Adrenal gland (tissue), 12 donors: ENCODE results near the gene FHIT. TPM values are rescaled to one million over a fixed set of nuclear protein-coding genes. Genes with fewer than 3 reads are reported as not detected.

Experiments
- DNase-seq, 7 donors: peaks; one replicate each; pipeline ENCODE4 v3.0.0-alpha.2; 2019 to 2020
- H3K27ac ChIP-seq, 5 donors: fragments of 200-600 bp; sonication (generic) in 4 of 5; 1 replicate in 3 of 5; 2 replicates in 2 of 5; pipeline versions ENCODE4 v1.5.1 to v1.8.0; 2016 to 2020; ENCODE audit warnings: mild to moderate bottlenecking in 1 of 5
- H3K27me3 ChIP-seq: fragments of 200-600 bp; 2 replicates; pipeline ENCODE4 v1.8.0; 2021
- H3K36me3 ChIP-seq, 2 donors: fragments of 200-600 bp; replicated peaks in 1 of 2; 1 replicate in 1 of 2; 2 replicates in 1 of 2; pipeline versions ENCODE4 v1.5.1 to v1.8.0; 2018 to 2022
- H3K4me1 ChIP-seq, 2 donors: fragments of 200-600 bp; replicated peaks in 1 of 2; 1 replicate in 1 of 2; 2 replicates in 1 of 2; pipeline versions ENCODE4 v1.5.1 to v1.8.0; 2018 to 2021
- H3K4me3 ChIP-seq, 4 donors: fragments of 200-600 bp; sonication (generic) in 3 of 4; one replicate each; pipeline ENCODE4 v1.5.1; 2016 to 2018
- H3K9me3 ChIP-seq, 3 donors: fragments of 200-600 bp; sonication (generic) in 1 of 3; replicated peaks in 1 of 3; 1 replicate in 2 of 3; 2 replicates in 1 of 3; pipeline versions ENCODE4 v1.5.1 to v1.8.0; 2016 to 2021
- POLR2A ChIP-seq, 2 donors: fragments of 450-650 bp; IDR thresholded peaks; one replicate each; pipeline ENCODE4 v1.6.1; 2017; ENCODE audit warnings: antibody characterized with exemption in 2 of 2, mild to moderate bottlenecking in 2 of 2, moderate library complexity in 1 of 2
- WGBS, 4 donors: extraction: QIAGEN DNeasy Blood & Tissue Kit in 2 of 4; methylation state at CpG; one replicate each; pipeline versions ENCODE4 v1.1.5 to v1.1.7; 2013 to 2017; 5-methylcytosine and 5-hydroxymethylcytosine counted together
- intact Hi-C, 2 donors: fragments of 100-400 bp; cut with DNase I; formaldehyde crosslinking; loops; one replicate each; pipeline versions ENCODE4 v1.14.1 to v1.15.0; 2022 to 2023
- polyA plus RNA-seq, 3 donors: library from polyadenylated mRNA; stranded (reverse); fragments of 200-250 nt in 2 of 3; fragments of 350-450 nt in 1 of 3; fragmentation: Illumina TruSeq in 1 of 3; extraction: RNeasy Lipid Tissue Mini Kit (QIAGEN cat#74804) in 1 of 3; gene quantifications; one replicate each; pipeline ENCODE4 v1.2.3, GENCODE V29; 2013 to 2014
- total RNA-seq, 9 donors: library from RNA; depleted of rRNA in 4 of 9; stranded (reverse); fragments of >200 nt in 4 of 9; fragments of 120-200 nt in 1 of 9; fragmentation: NEBNext Ultra II Directional in 1 of 9; extraction: Animal tissue kit (Norgen Biotek cat#: 25700) in 1 of 9; gene quantifications; one replicate each; pipeline versions ENCODE4 v1.1.0 to v1.2.4, GENCODE V29; 2013 to 2023
- TF ChIP-seq, protein P1 (sequence below), 6 experiments: fragments of 450-650 bp in 4 of 6; fragments of 200-600 bp in 2 of 6; sonication (generic) in 1 of 6; IDR thresholded peaks; 1 replicate in 5 of 6; 2 replicates in 1 of 6; pipeline versions ENCODE4 v1.5.1 to v1.8.0; 2016 to 2021; ENCODE audit warnings: antibody characterized with exemption in 6 of 6, mild to moderate bottlenecking in 2 of 6, moderate library complexity in 1 of 6
- donor health status: healthy with polysubstance abuse.
- donor health status: Bipolar disorder and iron deficiency.
- donor health status: DM: yes; HTN: yes; CAD: no.
- donor health status: DM: no; HTN: no; CAD: no.
- donor health status: DM: no; HTN: no; CAD: no.
- donor health status: DM: yes; HTN: yes; CAD: no.

Gene FHIT
- total and polyA plus RNA-seq, 12 donors = 14.1 to 43.9 (median 28.8) TPM

DNA sequence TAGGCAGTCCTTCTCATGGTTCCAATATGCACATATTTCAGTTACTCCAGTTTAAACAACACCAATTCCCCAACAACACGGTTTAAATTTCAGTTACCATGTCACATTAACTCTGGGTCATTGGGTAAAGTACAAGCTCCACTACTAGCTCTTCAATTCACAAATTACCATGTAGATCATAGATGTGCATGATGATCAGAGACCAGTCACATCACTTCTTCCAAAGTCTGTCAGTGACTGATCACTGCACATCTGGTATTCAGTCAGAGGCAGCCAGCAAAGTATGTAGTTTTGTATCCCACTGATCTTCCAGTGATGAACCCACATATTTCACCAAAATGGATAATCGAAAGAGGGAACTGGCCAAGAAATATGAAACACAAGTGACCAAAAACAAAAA is 1223.0 kb downstream of the FHIT start:
- TF ChIP-seq POLR2A (IDR thresholded peaks at IDR 0.05) = no peak
- TF ChIP-seq, protein P1, sequence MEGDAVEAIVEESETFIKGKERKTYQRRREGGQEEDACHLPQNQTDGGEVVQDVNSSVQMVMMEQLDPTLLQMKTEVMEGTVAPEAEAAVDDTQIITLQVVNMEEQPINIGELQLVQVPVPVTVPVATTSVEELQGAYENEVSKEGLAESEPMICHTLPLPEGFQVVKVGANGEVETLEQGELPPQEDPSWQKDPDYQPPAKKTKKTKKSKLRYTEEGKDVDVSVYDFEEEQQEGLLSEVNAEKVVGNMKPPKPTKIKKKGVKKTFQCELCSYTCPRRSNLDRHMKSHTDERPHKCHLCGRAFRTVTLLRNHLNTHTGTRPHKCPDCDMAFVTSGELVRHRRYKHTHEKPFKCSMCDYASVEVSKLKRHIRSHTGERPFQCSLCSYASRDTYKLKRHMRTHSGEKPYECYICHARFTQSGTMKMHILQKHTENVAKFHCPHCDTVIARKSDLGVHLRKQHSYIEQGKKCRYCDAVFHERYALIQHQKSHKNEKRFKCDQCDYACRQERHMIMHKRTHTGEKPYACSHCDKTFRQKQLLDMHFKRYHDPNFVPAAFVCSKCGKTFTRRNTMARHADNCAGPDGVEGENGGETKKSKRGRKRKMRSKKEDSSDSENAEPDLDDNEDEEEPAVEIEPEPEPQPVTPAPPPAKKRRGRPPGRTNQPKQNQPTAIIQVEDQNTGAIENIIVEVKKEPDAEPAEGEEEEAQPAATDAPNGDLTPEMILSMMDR (IDR thresholded peaks at IDR 0.05) = no peak
- H3K27ac ChIP-seq = no peak overlapping the region
- intact Hi-C loops = no loop called here
- no peak for DNase-seq
- H3K9me3 ChIP-seq = no peaks in the 10 kb centered on the region
- WGBS, 4 donors = 55 to 98% (median 92%) methylated on average over 2 of the region's 2 CpGs
- no peak overlapping the region for H3K4me3 ChIP-seq
- H3K4me1 ChIP-seq = no peaks in the 10 kb centered on the region
- no peaks in the 10 kb centered on the region for H3K27me3 ChIP-seq
- no peaks in the 10 kb centered on the region for H3K36me3 ChIP-seq

DNA sequence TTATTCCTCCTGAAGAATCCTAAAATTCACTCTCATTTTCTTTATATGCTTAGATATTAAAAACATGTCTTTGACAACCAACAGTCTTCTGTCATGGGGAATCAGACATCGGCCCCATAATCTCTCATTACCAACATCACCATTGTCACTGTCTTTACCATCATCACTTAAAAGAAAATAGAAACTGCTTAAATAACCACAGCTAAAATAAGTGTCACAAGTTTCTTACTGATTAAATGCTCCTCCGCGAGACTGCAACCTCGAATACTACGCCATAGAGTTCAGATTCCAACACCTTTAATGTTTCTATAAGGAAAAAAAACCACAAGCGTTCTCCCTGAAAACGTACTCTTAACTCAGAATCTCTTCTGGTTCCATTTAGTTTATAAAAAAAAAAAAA is 1223.9 kb downstream of the FHIT start:
- no peak overlapping the region for H3K4me3 ChIP-seq
- no peak overlapping the region for H3K27ac ChIP-seq
- no peaks in the 10 kb centered on the region for H3K4me1 ChIP-seq
- intact Hi-C loops = no loop called here
- TF ChIP-seq, protein P1 (IDR thresholded peaks at IDR 0.05) = no peak
- no peak for TF ChIP-seq POLR2A (IDR thresholded peaks at IDR 0.05)
- H3K27me3 ChIP-seq = no peaks in the 10 kb centered on the region
- no peaks in the 10 kb centered on the region for H3K9me3 ChIP-seq
- DNase-seq = no peak
- H3K36me3 ChIP-seq = no peaks in the 10 kb centered on the region
- 94 to 96% (median 96%) methylated on average over 7 of the region's 7 CpGs for WGBS, 4 donors

DNA sequence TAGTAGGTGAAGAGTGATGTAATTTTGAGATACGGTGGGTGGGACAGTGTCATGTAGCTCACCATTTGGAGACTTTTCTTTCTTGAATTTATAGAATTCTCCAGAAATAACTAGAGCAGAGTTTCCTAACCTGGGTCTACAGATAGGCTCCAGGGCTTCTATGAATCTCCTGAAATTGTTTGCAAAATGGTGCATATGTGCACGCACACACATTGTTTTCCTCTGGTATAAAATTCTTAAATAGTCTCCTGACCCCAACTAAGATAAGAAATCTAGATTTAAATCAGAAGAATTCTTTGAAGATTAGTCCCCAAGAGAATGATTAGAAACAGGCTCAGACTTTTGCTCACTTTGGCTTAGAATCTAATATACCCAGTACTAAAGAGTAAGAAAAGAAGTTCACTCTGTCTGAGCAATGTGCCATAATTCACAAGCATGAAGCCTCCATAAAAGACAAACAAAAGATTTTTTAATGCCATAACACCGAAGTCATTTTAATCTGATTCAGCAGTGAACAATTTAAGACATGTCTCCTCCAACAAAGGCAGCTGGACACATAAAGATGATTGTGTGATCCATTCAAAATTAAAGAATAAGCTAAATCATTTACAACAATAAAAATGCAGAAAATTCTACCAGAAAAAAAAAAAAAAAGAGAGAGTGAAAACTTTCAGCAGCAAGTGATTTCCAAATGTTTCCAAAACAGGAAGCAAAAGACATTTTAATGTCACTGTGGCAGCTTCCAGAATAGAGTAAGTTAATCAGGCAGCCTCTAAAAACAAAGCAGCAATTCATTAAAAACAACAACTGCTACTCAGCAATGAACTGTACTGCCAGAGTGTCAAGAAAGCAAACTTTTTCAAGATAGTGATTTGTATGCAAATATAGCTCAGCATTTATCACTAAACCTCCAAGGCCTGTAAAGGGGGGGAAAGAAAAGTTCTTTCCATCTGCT is 1225.9 kb downstream of the FHIT start:
- Histone ChIP-seq H3K36me3 (no peaks in the 10 kb centered on the region), H3K4me3 (no peak overlapping the region), H3K27me3 (no peaks in the 10 kb centered on the region), H3K27ac (no peak overlapping the region), H3K9me3 (no peaks in the 10 kb centered on the region), H3K4me1 (no peaks in the 10 kb centered on the region)
- no peak for TF ChIP-seq POLR2A (IDR thresholded peaks at IDR 0.05)
- TF ChIP-seq, protein P1 (IDR thresholded peaks at IDR 0.05) = no peak
- DNase-seq = no peak
- WGBS, 4 donors = 69 to 80% (median 76%) methylated on average over 3 of the region's 3 CpGs
- intact Hi-C loops = no loop called here

DNA sequence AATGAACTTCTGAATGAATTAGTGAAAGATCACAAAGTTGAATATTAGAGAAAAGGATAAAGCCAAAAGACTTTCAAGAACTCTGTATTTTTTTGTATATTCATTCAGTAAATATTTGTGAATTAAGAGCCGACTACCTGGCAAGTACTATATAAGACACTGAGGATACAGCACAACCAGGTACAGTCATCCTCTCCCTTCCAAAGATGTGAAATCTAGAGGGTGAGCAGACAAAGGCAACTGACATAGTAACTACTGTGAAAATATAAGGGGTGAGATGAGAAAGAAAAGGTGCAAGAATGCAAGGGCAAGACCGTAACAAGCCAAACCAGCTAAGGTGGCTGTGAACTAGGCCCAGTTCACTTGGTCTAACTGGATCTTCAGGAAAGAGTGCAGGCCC is 1226.9 kb downstream of the FHIT start:
- no peak overlapping the region for H3K4me3 ChIP-seq
- no peaks in the 10 kb centered on the region for H3K4me1 ChIP-seq
- H3K27me3 ChIP-seq = no peaks in the 10 kb centered on the region
- intact Hi-C loops = no loop called here
- H3K27ac ChIP-seq = no peak overlapping the region
- WGBS, 4 donors = 90 to 98% (median 95%) methylated on average over 2 of the region's 2 CpGs
- H3K36me3 ChIP-seq = no peaks in the 10 kb centered on the region
- H3K9me3 ChIP-seq = no peaks in the 10 kb centered on the region
- TF ChIP-seq, protein P1 (IDR thresholded peaks at IDR 0.05) = no peak
- no peak for TF ChIP-seq POLR2A (IDR thresholded peaks at IDR 0.05)
- no peak for DNase-seq
